K562 (cell line): ENCODE results near the gene PTH1R.

Experiments used
- ELF1 ChIP-seq: fragments of 200-800 bp; sonication (Bioruptor generic); IDR thresholded peaks from 2 replicates; pipeline ENCODE4 v1.6.1; 2016; ENCODE audit warnings: missing genetic modification characterization, missing compliant biosample characterization
- MAZ ChIP-seq, 2 experiments: fragments of 450-650 bp in 1 of 2; sonication (generic) in 1 of 2; formaldehyde crosslinking; IDR thresholded peaks in 1 of 2; conservative IDR thresholded peaks in 1 of 2; 2 replicates each; pipeline versions ENCODE4 v1.4.0 to v1.5.0; 2020; ENCODE audit warnings: mild to moderate bottlenecking in 1 of 2, missing genetic modification reagents in 1 of 2
- POLR2A ChIP-seq: fragments of 450-650 bp; conservative IDR thresholded peaks from 2 replicates; pipeline ENCODE4 v1.6.1; 2016
- POLR2AphosphoS5 ChIP-seq: IDR thresholded peaks from 2 replicates; pipeline ENCODE4 v1.6.1; 2011; ENCODE audit warnings: mild to moderate bottlenecking, low read depth, low read length, moderate library complexity; ENCODE audit not compliant: control insufficient read depth, insufficient read depth
- SOX6 ChIP-seq: fragments of 450-650 bp; IDR thresholded peaks from 2 replicates; pipeline ENCODE4 v1.6.1; 2014; ENCODE audit warnings: mild to moderate bottlenecking
- TCF7 ChIP-seq: sonication (generic); IDR thresholded peaks from 2 replicates; pipeline ENCODE4 v1.6.1; 2016; ENCODE audit warnings: antibody characterized with exemption, borderline replicate concordance
- TOE1 ChIP-seq, 2 experiments: fragments of 450-650 bp in 1 of 2; sonication (generic) in 1 of 2; formaldehyde crosslinking in 1 of 2; IDR thresholded peaks; 2 replicates each; pipeline versions ENCODE4 v1.7.1 to v1.8.0; 2016 to 2022; ENCODE audit warnings: borderline replicate concordance in 2 of 2, mild to moderate bottlenecking in 2 of 2, antibody characterized with exemption in 1 of 2, inconsistent platforms in 1 of 2, low read depth in 1 of 2, missing genetic modification reagents in 1 of 2, moderate library complexity in 1 of 2
- ZNF507 ChIP-seq: conservative IDR thresholded peaks from 2 replicates; pipeline ENCODE4 v1.6.1; 2017; ENCODE audit warnings: missing genetic modification characterization, missing compliant biosample characterization
- TF ChIP-seq, protein P1 (sequence below), 2 experiments: fragments of 450-650 bp; formaldehyde crosslinking in 1 of 2; IDR thresholded peaks; 2 replicates each; pipeline versions ENCODE4 v1.4.0 to v1.6.1; 2014 to 2020; ENCODE audit warnings: mild to moderate bottlenecking in 2 of 2, borderline replicate concordance in 1 of 2, low read depth in 1 of 2
- TF ChIP-seq, protein P2 (sequence below): sonication (generic); formaldehyde crosslinking; IDR thresholded peaks from 2 replicates; pipeline ENCODE4 v1.9.0; 2022; ENCODE audit warnings: mild to moderate bottlenecking, missing genetic modification reagents
- TF ChIP-seq, protein P3 (sequence below): sonication (generic); formaldehyde crosslinking; IDR thresholded peaks from 2 replicates; pipeline ENCODE4 v1.8.1; 2022; ENCODE audit warnings: missing genetic modification reagents
- TF ChIP-seq, protein P4 (sequence below), 3 experiments: IDR thresholded peaks in 2 of 3; conservative IDR thresholded peaks in 1 of 3; 2 replicates each; pipeline ENCODE4 v1.5.1; 2011 to 2012; ENCODE audit warnings: low read length in 3 of 3, mild to moderate bottlenecking in 3 of 3, control low read depth in 2 of 3, improper control_type of control experiment in 1 of 3, inconsistent platforms in 1 of 3, low read depth in 1 of 3, mixed read lengths in 1 of 3, moderate library complexity in 1 of 3; ENCODE audit not compliant: insufficient read depth in 2 of 3

DNA sequence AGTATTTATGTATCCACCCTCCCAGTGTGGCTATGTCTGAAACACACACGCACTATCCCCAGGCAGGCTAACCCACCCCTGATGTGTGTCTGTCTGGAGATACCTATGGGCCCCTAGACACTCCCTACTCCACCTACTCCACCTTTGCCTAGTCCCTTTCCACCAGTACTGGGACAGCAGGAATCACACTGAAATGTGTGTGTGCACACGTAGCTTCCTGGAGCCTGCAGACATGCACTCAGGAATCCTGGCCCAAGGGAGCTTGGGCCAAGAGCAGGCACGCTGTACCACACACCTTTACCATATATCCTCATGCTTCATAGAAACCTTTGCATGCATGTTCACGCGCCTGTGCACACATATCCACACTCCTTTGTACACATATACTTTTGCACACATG is 6.9 kb upstream of the PTH1R start:
- TF ChIP-seq ELF1 (tag), result no peak
- TF ChIP-seq SOX6, result no peak
- TF ChIP-seq TOE1 (IDR thresholded peaks at IDR 0.05; ENCODE audit: borderline replicate concordance), result no peak
- no peak for TF ChIP-seq TOE1 (CRISPR knock-in tag; IDR thresholded peaks at IDR 0.05; ENCODE audit: borderline replicate concordance, low read depth)
- no peak for TF ChIP-seq POLR2AphosphoS5
- TF ChIP-seq TCF7, result no peak
- TF ChIP-seq, protein P1, sequence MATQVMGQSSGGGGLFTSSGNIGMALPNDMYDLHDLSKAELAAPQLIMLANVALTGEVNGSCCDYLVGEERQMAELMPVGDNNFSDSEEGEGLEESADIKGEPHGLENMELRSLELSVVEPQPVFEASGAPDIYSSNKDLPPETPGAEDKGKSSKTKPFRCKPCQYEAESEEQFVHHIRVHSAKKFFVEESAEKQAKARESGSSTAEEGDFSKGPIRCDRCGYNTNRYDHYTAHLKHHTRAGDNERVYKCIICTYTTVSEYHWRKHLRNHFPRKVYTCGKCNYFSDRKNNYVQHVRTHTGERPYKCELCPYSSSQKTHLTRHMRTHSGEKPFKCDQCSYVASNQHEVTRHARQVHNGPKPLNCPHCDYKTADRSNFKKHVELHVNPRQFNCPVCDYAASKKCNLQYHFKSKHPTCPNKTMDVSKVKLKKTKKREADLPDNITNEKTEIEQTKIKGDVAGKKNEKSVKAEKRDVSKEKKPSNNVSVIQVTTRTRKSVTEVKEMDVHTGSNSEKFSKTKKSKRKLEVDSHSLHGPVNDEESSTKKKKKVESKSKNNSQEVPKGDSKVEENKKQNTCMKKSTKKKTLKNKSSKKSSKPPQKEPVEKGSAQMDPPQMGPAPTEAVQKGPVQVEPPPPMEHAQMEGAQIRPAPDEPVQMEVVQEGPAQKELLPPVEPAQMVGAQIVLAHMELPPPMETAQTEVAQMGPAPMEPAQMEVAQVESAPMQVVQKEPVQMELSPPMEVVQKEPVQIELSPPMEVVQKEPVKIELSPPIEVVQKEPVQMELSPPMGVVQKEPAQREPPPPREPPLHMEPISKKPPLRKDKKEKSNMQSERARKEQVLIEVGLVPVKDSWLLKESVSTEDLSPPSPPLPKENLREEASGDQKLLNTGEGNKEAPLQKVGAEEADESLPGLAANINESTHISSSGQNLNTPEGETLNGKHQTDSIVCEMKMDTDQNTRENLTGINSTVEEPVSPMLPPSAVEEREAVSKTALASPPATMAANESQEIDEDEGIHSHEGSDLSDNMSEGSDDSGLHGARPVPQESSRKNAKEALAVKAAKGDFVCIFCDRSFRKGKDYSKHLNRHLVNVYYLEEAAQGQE (IDR thresholded peaks at IDR 0.05; ENCODE audit: borderline replicate concordance), result no peak
- TF ChIP-seq, protein P1 (CRISPR knock-in tag; IDR thresholded peaks at IDR 0.05; ENCODE audit: low read depth), result no peak
- TF ChIP-seq, protein P2, sequence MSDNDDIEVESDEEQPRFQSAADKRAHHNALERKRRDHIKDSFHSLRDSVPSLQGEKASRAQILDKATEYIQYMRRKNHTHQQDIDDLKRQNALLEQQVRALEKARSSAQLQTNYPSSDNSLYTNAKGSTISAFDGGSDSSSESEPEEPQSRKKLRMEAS, result no peak
- TF ChIP-seq MAZ (CRISPR knock-in tag; conservative IDR thresholded peaks at IDR 0.05 in 1 of 2, IDR thresholded peaks at IDR 0.05 in 1 of 2), result no peak
- TF ChIP-seq, protein P3, sequence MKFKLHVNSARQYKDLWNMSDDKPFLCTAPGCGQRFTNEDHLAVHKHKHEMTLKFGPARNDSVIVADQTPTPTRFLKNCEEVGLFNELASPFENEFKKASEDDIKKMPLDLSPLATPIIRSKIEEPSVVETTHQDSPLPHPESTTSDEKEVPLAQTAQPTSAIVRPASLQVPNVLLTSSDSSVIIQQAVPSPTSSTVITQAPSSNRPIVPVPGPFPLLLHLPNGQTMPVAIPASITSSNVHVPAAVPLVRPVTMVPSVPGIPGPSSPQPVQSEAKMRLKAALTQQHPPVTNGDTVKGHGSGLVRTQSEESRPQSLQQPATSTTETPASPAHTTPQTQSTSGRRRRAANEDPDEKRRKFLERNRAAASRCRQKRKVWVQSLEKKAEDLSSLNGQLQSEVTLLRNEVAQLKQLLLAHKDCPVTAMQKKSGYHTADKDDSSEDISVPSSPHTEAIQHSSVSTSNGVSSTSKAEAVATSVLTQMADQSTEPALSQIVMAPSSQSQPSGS (CRISPR knock-in tag), result no peak
- no peak for TF ChIP-seq POLR2A
- TF ChIP-seq, protein P4, sequence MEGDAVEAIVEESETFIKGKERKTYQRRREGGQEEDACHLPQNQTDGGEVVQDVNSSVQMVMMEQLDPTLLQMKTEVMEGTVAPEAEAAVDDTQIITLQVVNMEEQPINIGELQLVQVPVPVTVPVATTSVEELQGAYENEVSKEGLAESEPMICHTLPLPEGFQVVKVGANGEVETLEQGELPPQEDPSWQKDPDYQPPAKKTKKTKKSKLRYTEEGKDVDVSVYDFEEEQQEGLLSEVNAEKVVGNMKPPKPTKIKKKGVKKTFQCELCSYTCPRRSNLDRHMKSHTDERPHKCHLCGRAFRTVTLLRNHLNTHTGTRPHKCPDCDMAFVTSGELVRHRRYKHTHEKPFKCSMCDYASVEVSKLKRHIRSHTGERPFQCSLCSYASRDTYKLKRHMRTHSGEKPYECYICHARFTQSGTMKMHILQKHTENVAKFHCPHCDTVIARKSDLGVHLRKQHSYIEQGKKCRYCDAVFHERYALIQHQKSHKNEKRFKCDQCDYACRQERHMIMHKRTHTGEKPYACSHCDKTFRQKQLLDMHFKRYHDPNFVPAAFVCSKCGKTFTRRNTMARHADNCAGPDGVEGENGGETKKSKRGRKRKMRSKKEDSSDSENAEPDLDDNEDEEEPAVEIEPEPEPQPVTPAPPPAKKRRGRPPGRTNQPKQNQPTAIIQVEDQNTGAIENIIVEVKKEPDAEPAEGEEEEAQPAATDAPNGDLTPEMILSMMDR (IDR thresholded peaks at IDR 0.05 in 2 of 3, conservative IDR thresholded peaks at IDR 0.05 in 1 of 3; ENCODE audit: insufficient read depth in 2 of 3, low read depth in 1 of 3, low read length in 3 of 3), result no peak
- TF ChIP-seq ZNF507 (tag), result no peak
